HFF-Myc (cell line): Measurements from ENCODE around the gene KLF9.
"Not testable (repeated sequence)": the region's sequence is repeated elsewhere in the genome, so short reads cannot be mapped to it uniquely, and the experiment has no call there.

Experiments
- DNase-seq: peaks from one replicate; pipeline ENCODE4 v3.0.0-alpha.2; 2011; ENCODE audit warnings: low read depth; ENCODE audit errors: extremely low read depth
- H3K4me3 ChIP-seq: replicated peaks from 2 replicates; pipeline ENCODE4 v1.5.1; 2011; ENCODE audit warnings: low read depth, mild to moderate bottlenecking, control low read depth, low read length
- CTCF ChIP-seq: IDR thresholded peaks from 2 replicates; pipeline ENCODE4 v1.5.1; 2012; ENCODE audit warnings: mild to moderate bottlenecking, low read depth, low read length, control low read depth; ENCODE audit errors: missing control alignments

KLF9 gene

DNA sequence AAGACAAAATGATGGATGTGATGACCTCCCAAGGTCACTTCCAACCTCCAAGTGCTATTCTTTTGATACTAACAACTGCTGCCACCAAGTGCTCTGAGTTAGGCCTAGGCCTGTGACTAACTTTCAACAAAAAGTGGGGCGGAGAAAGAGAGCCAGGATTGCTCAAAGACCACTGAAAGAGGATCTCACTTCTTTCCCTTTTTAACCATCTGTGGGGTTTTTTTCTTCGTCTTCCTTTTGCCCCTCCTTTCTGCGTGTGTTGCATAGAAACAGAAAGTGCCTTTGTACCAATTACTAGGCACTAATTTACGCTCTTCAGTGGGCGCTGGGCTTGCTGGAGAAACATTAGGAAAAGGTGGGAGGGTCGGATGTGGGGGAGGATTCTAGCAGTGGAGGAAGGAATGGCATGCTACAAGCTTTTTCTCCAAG lies 8.0 kb downstream of the KLF9 start:
- H3K4me3 ChIP-seq: 0 out of 2 replicates have a peak overlapping the region, but pooled peaks have one; percentile 8
- DNase-seq: no peak
- TF ChIP-seq CTCF: no peak

- no peak for DNase-seq
- TF ChIP-seq CTCF: no peak
- no peak overlapping the region for H3K4me3 ChIP-seq
Observed at GRCh38 chr9:70405808-70406433, 8.5 kb downstream of the KLF9 start.

DNA sequence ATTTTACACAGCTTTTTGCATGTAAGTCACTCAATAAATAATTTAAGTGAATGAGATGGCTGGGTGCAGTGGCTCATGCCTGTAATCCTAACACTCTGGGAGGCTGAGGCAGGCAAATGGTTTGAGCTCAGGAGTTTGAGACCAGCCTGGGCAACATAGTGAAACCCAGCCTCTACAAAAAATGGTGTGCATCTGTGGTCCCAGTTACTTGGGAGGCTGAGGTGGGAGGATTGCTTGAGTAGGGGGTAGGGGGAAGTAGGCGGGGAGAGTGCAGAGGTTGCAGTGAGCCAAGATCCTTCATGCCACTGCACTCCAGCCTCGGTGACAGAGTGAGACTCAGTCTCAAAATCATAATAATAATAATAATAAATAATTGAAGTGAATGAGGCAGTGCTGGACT lies 10.2 kb downstream of the KLF9 start:
- TF ChIP-seq CTCF: no peak
- no peak overlapping the region for H3K4me3 ChIP-seq
- no peak for DNase-seq

DNA sequence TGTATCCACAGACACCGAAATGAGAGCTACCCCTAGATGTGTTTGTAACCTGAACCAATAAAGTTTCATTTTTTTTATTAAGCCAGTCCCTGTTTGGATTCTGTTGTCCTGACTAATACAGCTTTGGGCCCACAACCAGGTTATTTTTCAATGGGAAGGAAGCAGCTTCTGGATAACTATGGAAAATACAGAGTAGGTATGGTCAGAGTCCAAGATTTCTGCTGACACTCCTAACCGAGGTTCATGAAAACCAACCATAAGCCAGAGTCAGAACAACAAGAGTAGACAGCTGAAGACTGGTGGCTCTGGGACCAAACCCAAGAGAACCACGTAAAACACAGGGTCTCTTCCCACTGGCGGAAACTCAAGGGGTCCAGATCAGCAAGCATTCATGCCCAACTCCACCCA lies 10.8 kb downstream of the KLF9 start:
- no peak overlapping the region for H3K4me3 ChIP-seq
- DNase-seq: no peak
- no peak for TF ChIP-seq CTCF

DNA sequence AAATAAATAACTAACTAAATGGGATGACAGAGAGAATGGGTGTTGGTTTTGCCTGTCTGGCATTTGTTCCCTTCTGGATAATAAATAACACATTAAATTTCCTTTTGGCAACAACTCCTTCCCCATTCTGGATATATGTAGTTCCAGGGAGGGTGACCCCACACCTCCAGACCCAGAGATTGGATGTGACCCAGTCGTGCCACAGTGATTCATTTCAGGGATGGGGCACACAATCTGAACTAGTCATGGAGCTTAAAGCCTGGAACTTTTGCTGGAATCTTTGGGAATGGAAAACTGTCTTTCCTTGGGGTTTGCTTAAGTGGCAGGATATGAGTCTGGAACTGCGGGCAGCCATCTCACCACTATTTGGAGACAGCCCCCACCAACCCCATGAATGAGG lies 11.3 kb downstream of the KLF9 start:
- no peak overlapping the region for H3K4me3 ChIP-seq
- no peak for TF ChIP-seq CTCF
- no peak for DNase-seq

DNA sequence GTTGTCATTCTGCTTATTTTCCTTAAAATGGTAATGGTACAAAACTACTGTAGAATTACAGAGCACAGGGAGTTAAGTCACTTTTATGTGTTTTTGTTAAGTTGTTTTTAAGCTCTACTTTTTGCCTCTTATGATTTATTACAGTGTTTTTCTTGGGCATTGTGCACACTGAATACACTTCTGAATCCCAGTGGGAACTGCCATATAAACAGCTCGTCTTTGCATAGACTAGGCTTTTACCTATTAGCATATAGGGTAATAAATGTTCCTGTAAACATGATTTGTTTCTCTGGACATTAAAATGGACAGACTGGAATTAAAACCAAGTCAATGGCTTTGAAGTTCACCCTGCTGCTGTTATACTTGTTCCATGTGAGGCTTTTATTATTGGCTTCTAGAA lies 12.2 kb downstream of the KLF9 start:
- H3K4me3 ChIP-seq: no peak overlapping the region
- TF ChIP-seq CTCF: no peak
- DNase-seq: no peak

- not testable (repeated sequence) for DNase-seq, H3K4me3 ChIP-seq
Observed at GRCh38 chr9:70401241-70401640, 13.2 kb downstream of the KLF9 start.
